ENCODE data around the gene MARCO.

DNA sequence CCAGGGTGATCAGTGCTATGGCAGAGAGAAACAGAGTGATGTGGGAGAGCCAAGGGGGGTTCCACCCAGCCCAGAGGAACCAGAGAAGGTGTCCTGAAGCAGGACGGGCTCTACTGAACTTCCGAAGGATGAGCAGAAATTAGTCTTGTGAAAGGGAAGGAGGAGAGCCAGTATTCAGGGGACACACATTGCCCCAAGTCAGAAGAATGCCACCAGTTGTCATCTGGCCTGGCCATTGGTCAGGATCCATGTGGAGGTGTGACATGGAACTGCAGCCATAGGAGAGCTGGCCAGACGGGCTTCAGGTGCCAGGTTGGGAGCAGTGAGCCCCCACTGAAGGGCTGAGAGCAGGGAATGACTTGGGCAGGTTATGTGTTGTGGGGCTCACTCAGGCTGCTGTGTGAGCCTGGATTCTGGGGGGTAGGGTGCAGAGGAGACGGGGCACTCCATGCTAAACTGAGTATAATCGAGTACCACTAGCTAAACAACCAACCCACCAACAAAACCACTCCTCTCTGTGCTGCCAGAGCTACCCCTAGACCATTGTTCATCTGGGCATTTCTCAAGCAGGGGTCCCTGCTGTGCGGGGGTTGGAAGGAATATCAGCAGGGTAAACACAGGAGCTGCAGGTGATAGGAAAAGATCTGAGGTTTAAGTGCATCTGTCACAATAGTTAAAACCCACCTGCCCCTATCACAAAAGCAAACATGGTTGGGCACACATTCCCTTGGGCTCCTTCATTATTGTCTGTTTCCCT is 25.3 kb downstream of the MARCO start:
- TF ChIP-seq, protein P1, sequence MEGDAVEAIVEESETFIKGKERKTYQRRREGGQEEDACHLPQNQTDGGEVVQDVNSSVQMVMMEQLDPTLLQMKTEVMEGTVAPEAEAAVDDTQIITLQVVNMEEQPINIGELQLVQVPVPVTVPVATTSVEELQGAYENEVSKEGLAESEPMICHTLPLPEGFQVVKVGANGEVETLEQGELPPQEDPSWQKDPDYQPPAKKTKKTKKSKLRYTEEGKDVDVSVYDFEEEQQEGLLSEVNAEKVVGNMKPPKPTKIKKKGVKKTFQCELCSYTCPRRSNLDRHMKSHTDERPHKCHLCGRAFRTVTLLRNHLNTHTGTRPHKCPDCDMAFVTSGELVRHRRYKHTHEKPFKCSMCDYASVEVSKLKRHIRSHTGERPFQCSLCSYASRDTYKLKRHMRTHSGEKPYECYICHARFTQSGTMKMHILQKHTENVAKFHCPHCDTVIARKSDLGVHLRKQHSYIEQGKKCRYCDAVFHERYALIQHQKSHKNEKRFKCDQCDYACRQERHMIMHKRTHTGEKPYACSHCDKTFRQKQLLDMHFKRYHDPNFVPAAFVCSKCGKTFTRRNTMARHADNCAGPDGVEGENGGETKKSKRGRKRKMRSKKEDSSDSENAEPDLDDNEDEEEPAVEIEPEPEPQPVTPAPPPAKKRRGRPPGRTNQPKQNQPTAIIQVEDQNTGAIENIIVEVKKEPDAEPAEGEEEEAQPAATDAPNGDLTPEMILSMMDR (IDR thresholded peaks at IDR 0.05 in 2 of 3, conservative IDR thresholded peaks at IDR 0.05 in 1 of 3; ENCODE audit: borderline replicate concordance in 1 of 3, insufficient read depth in 1 of 3, low read depth in 2 of 3, low read length in 2 of 3): no peak
- TF ChIP-seq EZH2phosphoT487 (IDR thresholded peaks at IDR 0.05; ENCODE audit: borderline replicate concordance) (no peak), POLR2A (IDR thresholded peaks at IDR 0.05; ENCODE audit: borderline replicate concordance, extremely low read depth, insufficient read depth, insufficient read length) (no peak), CEBPB (IDR thresholded peaks at IDR 0.05; ENCODE audit: low read depth) (no peak), SRF (IDR thresholded peaks at IDR 0.05; ENCODE audit: low read depth) (no peak), YY1 (IDR thresholded peaks at IDR 0.05; ENCODE audit: extremely low read depth, insufficient replicate concordance, low read depth, low read length) (no peak), MAX (IDR thresholded peaks at IDR 0.05) (no peak), RAD21 (IDR thresholded peaks at IDR 0.05; ENCODE audit: low read depth) (no peak), EZH2 (IDR thresholded peaks at IDR 0.05) (no peak), REST (IDR thresholded peaks at IDR 0.05; ENCODE audit: low read depth) (no peak)
- TF ChIP-seq, protein P2, sequence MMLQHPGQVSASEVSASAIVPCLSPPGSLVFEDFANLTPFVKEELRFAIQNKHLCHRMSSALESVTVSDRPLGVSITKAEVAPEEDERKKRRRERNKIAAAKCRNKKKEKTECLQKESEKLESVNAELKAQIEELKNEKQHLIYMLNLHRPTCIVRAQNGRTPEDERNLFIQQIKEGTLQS (IDR thresholded peaks at IDR 0.05): no peak

Data from HCT116 (cell line).